ENCODE data around the gene MAPK13.

GRCh38 chr6:36132246-36132895 is 2.1 kb downstream of the MAPK13 start:
- TF ChIP-seq POLR2A (IDR thresholded peaks at IDR 0.05) = no peak
- no peak for TF ChIP-seq CTCF (IDR thresholded peaks at IDR 0.05)

Data from uterus (tissue), 2 donors.